CD14-positive monocyte (primary cell): ENCODE results near the gene CENPC. TPM values are rescaled to one million over a fixed set of nuclear protein-coding genes. Genes with fewer than 3 reads are reported as not detected.
A peak's percentile ranks its signal among the peaks of the same experiment; 100 is the strongest.

Experiments used
- DNase-seq, 3 donors: peaks; one replicate each; pipeline ENCODE4 v3.0.0-alpha.2; 2011 to 2022
- H2AFZ ChIP-seq: 2 replicates; pipeline ENCODE4 v1.6.0; 2012; ENCODE audit warnings: mild to moderate bottlenecking, low read depth, low read length, inconsistent platforms; ENCODE audit not compliant: insufficient read depth, poor library complexity, severe bottlenecking
- H3K27ac ChIP-seq, 2 donors: 1 replicate in 1 of 2; 2 replicates in 1 of 2; pipeline ENCODE4 v1.5.1; 2012 to 2013; ENCODE audit warnings: low read length in 2 of 2, control low read depth in 1 of 2, inconsistent platforms in 1 of 2, low read depth in 1 of 2, mild to moderate bottlenecking in 1 of 2
- H3K27me3 ChIP-seq, 2 donors: one replicate each; pipeline versions ENCODE4 v1.6.0 to v1.6.1; 2011 to 2013; ENCODE audit warnings: low read length in 2 of 2; ENCODE audit not compliant: control insufficient read depth in 2 of 2, insufficient read depth in 2 of 2
- H3K36me3 ChIP-seq, 2 donors: replicated peaks in 1 of 2; 1 replicate in 1 of 2; 2 replicates in 1 of 2; pipeline versions ENCODE4 v1.5.1 to v1.6.1; 2012 to 2013; ENCODE audit warnings: low read length in 2 of 2, control low read depth in 1 of 2, inconsistent platforms in 1 of 2, mild to moderate bottlenecking in 1 of 2; ENCODE audit not compliant: insufficient read depth in 2 of 2, control insufficient read depth in 1 of 2
- H3K4me1 ChIP-seq, 2 donors: 1 replicate in 1 of 2; 2 replicates in 1 of 2; pipeline versions ENCODE4 v1.5.1 to v1.6.1; 2012 to 2013; ENCODE audit warnings: low read length in 2 of 2, control low read depth in 1 of 2, inconsistent platforms in 1 of 2, mild to moderate bottlenecking in 1 of 2, moderate library complexity in 1 of 2; ENCODE audit not compliant: insufficient read depth in 2 of 2, control insufficient read depth in 1 of 2
- H3K4me2 ChIP-seq: replicated peaks from 2 replicates; pipeline ENCODE3; 2012; ENCODE audit warnings: low read length, moderate library complexity, mild to moderate bottlenecking; ENCODE audit not compliant: poor library complexity, severe bottlenecking; ENCODE audit errors: extremely low read depth
- H3K4me3 ChIP-seq, 3 experiments: fragments of 200-600 bp in 1 of 3; sonication (generic) in 1 of 3; replicated peaks in 1 of 3; 1 replicate in 2 of 3; 2 replicates in 1 of 3; pipeline ENCODE4 v1.5.1; 2011 to 2013; ENCODE audit warnings: low read length in 3 of 3, mild to moderate bottlenecking in 3 of 3, control low read depth in 2 of 3, low read depth in 2 of 3, inconsistent platforms in 1 of 3, moderate library complexity in 1 of 3
- H3K79me2 ChIP-seq: 2 replicates; pipeline ENCODE4 v1.6.0; 2012; ENCODE audit warnings: mild to moderate bottlenecking, control low read depth, inconsistent platforms, low read length, moderate library complexity; ENCODE audit not compliant: insufficient read depth
- H3K9ac ChIP-seq: 2 replicates; pipeline ENCODE4 v1.6.0; 2017; ENCODE audit warnings: low read length, mild to moderate bottlenecking; ENCODE audit not compliant: insufficient read depth, poor library complexity, severe bottlenecking
- H3K9me3 ChIP-seq, 2 donors: replicated peaks in 1 of 2; 1 replicate in 1 of 2; 2 replicates in 1 of 2; pipeline versions ENCODE4 v1.5.1 to v1.6.1; 2012 to 2013; ENCODE audit warnings: low read length in 2 of 2, control low read depth in 1 of 2; ENCODE audit not compliant: control insufficient read depth in 1 of 2, insufficient read depth in 1 of 2
- H4K20me1 ChIP-seq: 2 replicates; pipeline ENCODE4 v1.6.0; 2012; ENCODE audit warnings: mild to moderate bottlenecking, low read length, control low read depth, moderate library complexity; ENCODE audit not compliant: insufficient read depth
- H3K27ac Mint-ChIP-seq, 7 donors: one replicate each; pipeline ENCODE4 v1.8.0; 2020; ENCODE audit warnings: mild to moderate bottlenecking in 7 of 7, mixed read lengths in 7 of 7, moderate library complexity in 6 of 7, inconsistent platforms in 2 of 7
- H3K27me3 Mint-ChIP-seq, 3 donors: one replicate each; pipeline ENCODE4 v1.8.0; 2021 to 2022; ENCODE audit warnings: low read depth in 3 of 3, mild to moderate bottlenecking in 3 of 3, mixed read lengths in 3 of 3, moderate library complexity in 3 of 3, inconsistent platforms in 1 of 3
- H3K36me3 Mint-ChIP-seq, 2 donors: one replicate each; pipeline ENCODE4 v1.8.0; 2020; ENCODE audit warnings: mixed read lengths in 2 of 2, inconsistent platforms in 1 of 2, mild to moderate bottlenecking in 1 of 2
- H3K4me1 Mint-ChIP-seq: one replicate; pipeline ENCODE4 v1.8.0; 2020; ENCODE audit warnings: mild to moderate bottlenecking, mixed read lengths
- H3K4me3 Mint-ChIP-seq, 2 donors: one replicate each; pipeline ENCODE4 v1.8.0; 2020; ENCODE audit warnings: mild to moderate bottlenecking in 2 of 2, mixed read lengths in 2 of 2, moderate library complexity in 1 of 2
- H3K9me3 Mint-ChIP-seq, 7 donors: one replicate each; pipeline ENCODE4 v1.8.0; 2020 to 2022; ENCODE audit warnings: mixed read lengths in 7 of 7, mild to moderate bottlenecking in 6 of 7, moderate library complexity in 6 of 7, inconsistent platforms in 2 of 7
- CTCF ChIP-seq: fragments of 200-600 bp; IDR thresholded peaks from one replicate; pipeline ENCODE4 v1.8.0; 2022; ENCODE audit warnings: antibody characterized with exemption, mild to moderate bottlenecking
- WGBS: methylation state at CpG from one replicate; pipeline ENCODE4 v1.1.5; 2013; ENCODE audit warnings: missing lambda C conversion rate; ENCODE audit not compliant: insufficient coverage; 5-methylcytosine and 5-hydroxymethylcytosine counted together
- intact Hi-C, 2 donors: fragments of 100-400 bp; cut with micrococcal nuclease; formaldehyde crosslinking; loops; one replicate each; pipeline versions ENCODE4 v1.15.0 to v1.15.1; 2023
- polyA plus RNA-seq, 3 donors: library from polyadenylated mRNA; depleted of rRNA in 1 of 3; unstranded in 2 of 3; stranded (reverse) in 1 of 3; fragments of 300-500 nt in 2 of 3; fragments of >200 nt in 1 of 3; fragmentation: Illumina TruSeq in 2 of 3; gene quantifications; 1 replicate in 2 of 3; 2 replicates in 1 of 3; pipeline ENCODE4 v1.2.3, GENCODE V29; 2012 to 2021

CENPC gene
- polyA plus RNA-seq, 3 donors, result 6.3 to 7.2 (median 6.7) TPM

GRCh38 chr4:67521506-67521905 lies 23.8 kb downstream of the CENPC start:
- H3K4me1 ChIP-seq, result peaks cover 0 to 4% of the 10 kb centered on the region in 2 donors
- H3K27ac Mint-ChIP-seq, result no peak overlapping the region
- no peak for DNase-seq
- H3K9ac ChIP-seq, result no peak overlapping the region
- H3K4me2 ChIP-seq, result no peak overlapping the region
- peaks cover 60 to 81% of the 10 kb centered on the region in 2 donors for H3K36me3 Mint-ChIP-seq
- H3K27me3 Mint-ChIP-seq, result no peaks in the 10 kb centered on the region
- no peak overlapping the region for H3K27ac ChIP-seq
- H3K4me3 Mint-ChIP-seq, result no peak overlapping the region
- H3K4me1 Mint-ChIP-seq, result peaks cover 19% of the 10 kb centered on the region
- intact Hi-C loops, result no loop called here
- peaks cover 39 to 62% of the 10 kb centered on the region in 2 donors for H3K36me3 ChIP-seq
- peaks cover 67% of the 10 kb centered on the region for H3K79me2 ChIP-seq
- H3K9me3 ChIP-seq, result no peaks in the 10 kb centered on the region
- H3K27me3 ChIP-seq, result no peaks in the 10 kb centered on the region
- H2AFZ ChIP-seq, result no peak overlapping the region
- H4K20me1 ChIP-seq, result peaks cover 29% of the 10 kb centered on the region
- TF ChIP-seq CTCF, result no peak
- no CpG with 5 or more reads among the region's 1 CpG for WGBS
- no peaks in the 10 kb centered on the region for H3K9me3 Mint-ChIP-seq
- no peak overlapping the region for H3K4me3 ChIP-seq

GRCh38 chr4:67520141-67520540 lies 25.2 kb downstream of the CENPC start:
- H2AFZ ChIP-seq, result no peak overlapping the region
- intact Hi-C loops, result no loop called here
- Mint-ChIP-seq H3K36me3 (peaks cover 59 to 81% of the 10 kb centered on the region in 2 donors), H3K4me3 (no peak overlapping the region), H3K27me3 (no peaks in the 10 kb centered on the region), H3K27ac (peak overlapping the region in 1 of 7 donors; percentile 54), H3K4me1 (peaks cover 10% of the 10 kb centered on the region), H3K9me3 (no peaks in the 10 kb centered on the region)
- DNase-seq, result no peak
- no peak for TF ChIP-seq CTCF
- no peak overlapping the region for H3K4me3 ChIP-seq
- H3K36me3 ChIP-seq, result peaks cover 43 to 72% of the 10 kb centered on the region in 2 donors
- H4K20me1 ChIP-seq, result peaks cover 29% of the 10 kb centered on the region
- 95% methylated on average over 5 of the region's 5 CpGs for WGBS
- H3K27me3 ChIP-seq, result no peaks in the 10 kb centered on the region
- H3K4me1 ChIP-seq, result peaks cover 0 to 4% of the 10 kb centered on the region in 2 donors
- H3K79me2 ChIP-seq, result peaks cover 59% of the 10 kb centered on the region
- no peaks in the 10 kb centered on the region for H3K9me3 ChIP-seq
- peak overlapping the region in 1 of 2 donors; percentile 31 for H3K27ac ChIP-seq
- H3K9ac ChIP-seq, result no peak overlapping the region
- no peak overlapping the region for H3K4me2 ChIP-seq
